GM18870 (cell line): ENCODE data around the gene RPL18.
A peak's percentile ranks its signal among the peaks of the same experiment; 100 is the strongest.
"Not testable (repeated sequence)": the region's sequence is repeated elsewhere in the genome, so short reads cannot be mapped to it uniquely, and the experiment has no call there.

Experiments
- ATAC-seq: cut with Tn5 transposase; IDR thresholded peaks from one replicate; pipeline ENCODE4 v1.9.1; 2021; ENCODE audit warnings: moderate library complexity; ENCODE audit not compliant: unreplicated experiment

RPL18 gene

GRCh38 chr19:48618916-48619691, at the start of gene RPL18, which contains the start of gene SPHK2:
RPL18 (minus strand) TSS chr19:48619178; CDS start chr19:48619143, 35 bp downstream.
SPHK2 (plus strand) TSS chr19:48619506; CDS start chr19:48620515, 1,009 bp downstream.
- ATAC-seq, result peak; percentile 87

- ATAC-seq, result no peak
These were observed 49.8 kb upstream of the RPL18 start for GRCh38 chr19:48668761-48669160.

- ATAC-seq, result no peak
These were observed 49.4 kb upstream of the RPL18 start for GRCh38 chr19:48668332-48668731.

GRCh38 chr19:48665786-48666185, 46.8 kb upstream of the RPL18 start:
- ATAC-seq, result no peak

- no peak for ATAC-seq
These were observed 45.5 kb upstream of the RPL18 start for GRCh38 chr19:48664476-48664875.

- ATAC-seq, result no peak
These were observed 44.7 kb upstream of the RPL18 start for GRCh38 chr19:48663667-48664066.

- no peak for ATAC-seq
These were observed 42.7 kb upstream of the RPL18 start for GRCh38 chr19:48661711-48662090.

GRCh38 chr19:48660852-48661710, 42.1 kb upstream of the RPL18 start:
- peak; percentile 68 for ATAC-seq

- no peak for ATAC-seq
These were observed 40.8 kb upstream of the RPL18 start for GRCh38 chr19:48659768-48660167.

- no peak for ATAC-seq
These were observed 39.5 kb upstream of the RPL18 start for GRCh38 chr19:48658483-48658882.

- ATAC-seq, result not testable (repeated sequence)
These were observed 38.9 kb upstream of the RPL18 start for GRCh38 chr19:48657828-48658227.

- ATAC-seq, result no peak
These were observed 38.0 kb upstream of the RPL18 start for GRCh38 chr19:48656840-48657474.

GRCh38 chr19:48654299-48655059, 35.5 kb upstream of the RPL18 start:
- no peak for ATAC-seq

GRCh38 chr19:48651683-48652048, 32.7 kb upstream of the RPL18 start:
- no peak for ATAC-seq

- ATAC-seq, result no peak
These were observed 32.1 kb upstream of the RPL18 start for GRCh38 chr19:48650974-48651682.

GRCh38 chr19:48648134-48648533, 29.2 kb upstream of the RPL18 start:
- ATAC-seq, result no peak

GRCh38 chr19:48646722-48647216, 27.8 kb upstream of the RPL18 start:
- ATAC-seq, result no peak

GRCh38 chr19:48646001-48646721, 27.2 kb upstream of the RPL18 start, which contains the start of gene CA11:
CA11 (minus strand) TSS chr19:48646187; CDS start chr19:48645632, 555 bp downstream.
- ATAC-seq, result no peak

- ATAC-seq, result no peak
These were observed 26.6 kb upstream of the RPL18 start for GRCh38 chr19:48645620-48646000.
